GM12878 (cell line): Measurements from ENCODE around the gene RANGRF. TPM values are rescaled to one million over a fixed set of nuclear protein-coding genes. Genes with fewer than 3 reads are reported as not detected.

Experiments used
- BCL11A ChIP-seq: IDR thresholded peaks from 2 replicates; pipeline ENCODE4 v1.6.1; 2011; ENCODE audit warnings: low read depth, low read length
- BHLHE40 ChIP-seq, 2 experiments: fragments of 450-650 bp in 1 of 2; IDR thresholded peaks; 2 replicates each; pipeline ENCODE4 v1.6.1; 2011 to 2017; ENCODE audit warnings: low read depth in 2 of 2, borderline replicate concordance in 1 of 2, improper control_type of control experiment in 1 of 2, low read length in 1 of 2, mild to moderate bottlenecking in 1 of 2
- KDM1A ChIP-seq: fragments of 200-600 bp; sonication (generic); IDR thresholded peaks from 2 replicates; pipeline ENCODE4 v1.6.1; 2016; ENCODE audit warnings: borderline replicate concordance
- KLF5 ChIP-seq: fragments of 450-650 bp; IDR thresholded peaks from 2 replicates; pipeline ENCODE4 v1.6.1; 2014; ENCODE audit warnings: mild to moderate bottlenecking; ENCODE audit not compliant: partially characterized antibody
- NR2F1 ChIP-seq: fragments of 450-650 bp; conservative IDR thresholded peaks from 2 replicates; pipeline ENCODE4 v1.6.1; 2017; ENCODE audit warnings: mild to moderate bottlenecking
- POLR2AphosphoS2 ChIP-seq: IDR thresholded peaks from 2 replicates; pipeline ENCODE4 v1.6.1; 2011; ENCODE audit warnings: low read depth, mild to moderate bottlenecking, low read length, improper control_type of control experiment, moderate library complexity
- RELB ChIP-seq: fragments of 450-650 bp; IDR thresholded peaks from 2 replicates; pipeline ENCODE4 v1.6.1; 2017; ENCODE audit warnings: low read depth, mild to moderate bottlenecking, moderate library complexity
- SIN3A ChIP-seq: IDR thresholded peaks from 2 replicates; pipeline ENCODE4 v1.6.1; 2012; ENCODE audit warnings: low read depth, low read length, improper control_type of control experiment
- SKIL ChIP-seq: fragments of 450-650 bp; IDR thresholded peaks from 2 replicates; pipeline ENCODE4 v1.6.1; 2017; ENCODE audit warnings: mild to moderate bottlenecking, low read depth, inconsistent platforms; ENCODE audit not compliant: poor library complexity, severe bottlenecking
- TCF7 ChIP-seq: IDR thresholded peaks from 2 replicates; pipeline ENCODE4 v1.6.1; 2014; ENCODE audit warnings: antibody characterized with exemption, borderline replicate concordance
- WRNIP1 ChIP-seq: IDR thresholded peaks from 2 replicates; pipeline ENCODE4 v1.6.1; 2011; ENCODE audit warnings: low read depth, low read length, improper control_type of control experiment, borderline replicate concordance
- polyA plus RNA-seq, 11 experiments: library from polyadenylated mRNA; depleted of rRNA in 4 of 11; unstranded in 6 of 11; stranded (reverse) in 5 of 11; fragments of >200 nt; fragmentation: Nextera tagmentation in 4 of 11; fragmentation: Illumina TruSeq in 1 of 11; extraction: Ambion mirVana in 4 of 11; extraction: Trizol in 1 of 11; gene quantifications; 1 replicate in 1 of 11; 2 replicates in 10 of 11; pipeline versions ENCODE4 v1.2.1 to v1.2.3, GENCODE V29; 2011 to 2016; ENCODE audit warnings: inconsistent platforms in 2 of 11, missing spikeins in 2 of 11, low read depth in 1 of 11
- total RNA-seq, 4 experiments: library from RNA; depleted of rRNA in 3 of 4; stranded (reverse); fragments of >200 nt in 3 of 4; fragmentation: Illumina TruSeq in 1 of 4; extraction: Trizol in 1 of 4; gene quantifications; 2 replicates each; pipeline versions ENCODE4 v1.2.1 to v1.2.3, GENCODE V29; 2013 to 2021

RANGRF gene
- total and polyA plus RNA-seq, 10 of the 15 experiments (the other 5 are each of a cell fraction or from before 2014, with no cell fraction given), result 30.1 to 181 (median 61.4) TPM

DNA sequence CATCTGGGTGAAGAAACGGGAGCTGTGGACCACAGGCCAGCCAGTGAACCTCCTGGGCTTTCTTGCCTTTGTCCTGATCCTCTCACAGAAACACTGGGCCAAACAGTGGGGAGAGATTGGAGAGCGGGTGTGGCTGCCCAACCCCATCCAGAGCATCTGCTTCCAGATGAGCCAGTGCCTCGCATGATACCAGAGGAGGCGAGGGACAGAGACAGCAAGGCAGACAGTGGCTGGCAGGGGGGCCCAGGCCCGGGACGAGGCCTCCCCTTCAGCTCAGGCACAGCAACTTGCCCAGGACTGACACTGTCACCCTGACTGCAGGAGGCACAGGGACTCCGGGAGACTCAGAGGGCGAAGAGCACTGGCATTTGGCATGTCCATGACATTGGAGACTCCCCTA is 33.6 kb downstream of the RANGRF start (continued):
- TF ChIP-seq NR2F1 (no peak), KLF5 (no peak), BHLHE40 (IDR thresholded peaks at IDR 0.05; ENCODE audit: borderline replicate concordance in 1 of 2, low read depth in 2 of 2, low read length in 1 of 2) (no peak), KDM1A (no peak), RELB (no peak), TCF7 (no peak), POLR2AphosphoS2 (no peak), SKIL (no peak), BCL11A (no peak), SIN3A (no peak), WRNIP1 (no peak)
